Neural progenitor cell (in vitro differentiated cells): ENCODE measurements around the gene CADM1. TPM values are rescaled to one million over a fixed set of nuclear protein-coding genes. Genes with fewer than 3 reads are reported as not detected.

Source experiments
- DNase-seq: peaks from one replicate; pipeline ENCODE4 v3.0.0-alpha.2; 2016; ENCODE audit warnings: low spot score
- H2AFZ ChIP-seq: fragments of 200-600 bp; sonication (generic); replicated peaks from 2 replicates; pipeline ENCODE4 v1.6.1; 2016; ENCODE audit warnings: antibody characterized with exemption
- H3F3A ChIP-seq: fragments of 200-600 bp; sonication (generic); 2 replicates; pipeline ENCODE4 v1.6.1; 2016; ENCODE audit warnings: antibody characterized with exemption, low read depth
- H3K27ac ChIP-seq: fragments of 200-600 bp; sonication (generic); 2 replicates; pipeline ENCODE4 v1.5.1; 2016; ENCODE audit warnings: mild to moderate bottlenecking
- H3K27me3 ChIP-seq: fragments of 200-600 bp; sonication (generic); 2 replicates; pipeline ENCODE4 v1.6.1; 2016; ENCODE audit warnings: mild to moderate bottlenecking, moderate library complexity
- H3K36me3 ChIP-seq: fragments of 200-600 bp; sonication (generic); 2 replicates; pipeline ENCODE4 v1.5.1; 2016
- H3K4me1 ChIP-seq: fragments of 200-600 bp; sonication (generic); 2 replicates; pipeline ENCODE4 v1.6.1; 2016; ENCODE audit warnings: mixed run types
- H3K4me2 ChIP-seq: fragments of 200-600 bp; sonication (generic); 2 replicates; pipeline ENCODE4 v1.6.1; 2016
- H3K4me3 ChIP-seq: fragments of 200-600 bp; sonication (generic); 2 replicates; pipeline ENCODE4 v1.5.1; 2016
- H3K79me2 ChIP-seq: fragments of 200-600 bp; sonication (generic); 2 replicates; pipeline ENCODE4 v1.6.1; 2016; ENCODE audit warnings: low read depth
- H3K9ac ChIP-seq: fragments of 200-600 bp; sonication (generic); 2 replicates; pipeline ENCODE4 v1.6.1; 2016
- H3K9me3 ChIP-seq: fragments of 200-600 bp; sonication (generic); 2 replicates; pipeline ENCODE4 v1.5.1; 2016; ENCODE audit warnings: low read depth
- H4K20me1 ChIP-seq: fragments of 200-600 bp; sonication (generic); 2 replicates; pipeline ENCODE4 v1.6.1; 2016; ENCODE audit warnings: low read depth
- H3K27ac Mint-ChIP-seq: 3 replicates; pipeline ENCODE4 v1.8.0; 2021; ENCODE audit warnings: mixed read lengths
- H3K27me3 Mint-ChIP-seq: 2 replicates; pipeline ENCODE4 v1.8.0; 2022; ENCODE audit warnings: low read depth, mild to moderate bottlenecking, inconsistent platforms, moderate library complexity, mixed read lengths; ENCODE audit not compliant: insufficient read depth
- H3K36me3 Mint-ChIP-seq: 3 replicates; pipeline ENCODE4 v1.8.0; 2021; ENCODE audit warnings: mixed read lengths
- H3K4me1 Mint-ChIP-seq: 3 replicates; pipeline ENCODE4 v1.8.0; 2021; ENCODE audit warnings: mixed read lengths
- H3K4me3 Mint-ChIP-seq: 3 replicates; pipeline ENCODE4 v1.8.0; 2021; ENCODE audit warnings: mild to moderate bottlenecking, moderate library complexity, mixed read lengths
- H3K9me3 Mint-ChIP-seq: 3 replicates; pipeline ENCODE4 v1.8.0; 2020; ENCODE audit warnings: mixed read lengths
- EZH2 ChIP-seq: fragments of 200-600 bp; sonication (generic); IDR thresholded peaks from 2 replicates; pipeline ENCODE4 v1.6.1; 2017; ENCODE audit warnings: antibody characterized with exemption, mild to moderate bottlenecking, moderate library complexity
- EZH2phosphoT487 ChIP-seq: fragments of 200-600 bp; sonication (generic); IDR thresholded peaks from 2 replicates; pipeline ENCODE4 v1.6.1; 2017; ENCODE audit warnings: antibody characterized with exemption
- total RNA-seq: library from RNA; depleted of rRNA; stranded (reverse); fragments of >200 nt; gene quantifications from 2 replicates; pipeline ENCODE4 v1.2.3, GENCODE V29; 2015; ENCODE audit warnings: low replicate concordance
- TF ChIP-seq, protein P1 (sequence below): fragments of 200-600 bp; sonication (generic); IDR thresholded peaks from 2 replicates; pipeline ENCODE4 v1.5.1; 2017; ENCODE audit warnings: antibody characterized with exemption, mild to moderate bottlenecking

CADM1 gene
- total RNA-seq, 1 donor from 2014 or later = 123 TPM

DNA sequence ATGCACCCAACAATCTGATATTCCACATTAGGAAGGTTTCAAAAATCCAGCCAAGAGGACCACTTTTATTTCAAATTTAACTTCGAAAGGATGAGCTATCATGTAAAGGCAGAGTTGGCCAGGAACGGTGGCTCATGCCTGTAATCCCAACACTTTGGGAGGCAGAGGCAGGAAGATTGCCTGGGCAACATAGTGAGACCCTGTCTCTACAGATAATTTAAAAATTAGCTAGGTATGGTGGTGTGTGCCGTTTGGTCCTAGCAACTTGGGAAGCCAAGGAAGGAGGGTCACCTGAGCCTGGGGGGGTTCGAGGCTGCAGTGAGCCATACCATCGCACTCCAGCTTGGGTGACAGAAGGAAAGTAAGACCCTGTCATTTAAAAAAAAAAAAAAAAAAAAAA, 96.7 kb downstream of the CADM1 start:
- no peak overlapping the region for H3K9ac ChIP-seq
- peaks cover 25% of the 10 kb centered on the region for H3F3A ChIP-seq
- Mint-ChIP-seq H3K36me3 (no peaks in the 10 kb centered on the region), H3K27ac (no peak overlapping the region), H3K4me3 (no peak overlapping the region), H3K27me3 (no peaks in the 10 kb centered on the region), H3K9me3 (no peaks in the 10 kb centered on the region), H3K4me1 (peaks cover 27% of the 10 kb centered on the region)
- TF ChIP-seq, protein P1, sequence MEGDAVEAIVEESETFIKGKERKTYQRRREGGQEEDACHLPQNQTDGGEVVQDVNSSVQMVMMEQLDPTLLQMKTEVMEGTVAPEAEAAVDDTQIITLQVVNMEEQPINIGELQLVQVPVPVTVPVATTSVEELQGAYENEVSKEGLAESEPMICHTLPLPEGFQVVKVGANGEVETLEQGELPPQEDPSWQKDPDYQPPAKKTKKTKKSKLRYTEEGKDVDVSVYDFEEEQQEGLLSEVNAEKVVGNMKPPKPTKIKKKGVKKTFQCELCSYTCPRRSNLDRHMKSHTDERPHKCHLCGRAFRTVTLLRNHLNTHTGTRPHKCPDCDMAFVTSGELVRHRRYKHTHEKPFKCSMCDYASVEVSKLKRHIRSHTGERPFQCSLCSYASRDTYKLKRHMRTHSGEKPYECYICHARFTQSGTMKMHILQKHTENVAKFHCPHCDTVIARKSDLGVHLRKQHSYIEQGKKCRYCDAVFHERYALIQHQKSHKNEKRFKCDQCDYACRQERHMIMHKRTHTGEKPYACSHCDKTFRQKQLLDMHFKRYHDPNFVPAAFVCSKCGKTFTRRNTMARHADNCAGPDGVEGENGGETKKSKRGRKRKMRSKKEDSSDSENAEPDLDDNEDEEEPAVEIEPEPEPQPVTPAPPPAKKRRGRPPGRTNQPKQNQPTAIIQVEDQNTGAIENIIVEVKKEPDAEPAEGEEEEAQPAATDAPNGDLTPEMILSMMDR = no peak
- TF ChIP-seq EZH2 (no peak), EZH2phosphoT487 (no peak)
- peaks cover 63% of the 10 kb centered on the region for H3K79me2 ChIP-seq
- H3K4me1 ChIP-seq = peaks cover 38% of the 10 kb centered on the region
- no peak overlapping the region for H2AFZ ChIP-seq
- H3K36me3 ChIP-seq = no peaks in the 10 kb centered on the region
- H4K20me1 ChIP-seq = peaks cover 13% of the 10 kb centered on the region
- no peak overlapping the region for H3K4me3 ChIP-seq
- no peaks in the 10 kb centered on the region for H3K27me3 ChIP-seq
- DNase-seq = no peak
- H3K27ac ChIP-seq = no peak overlapping the region
- no peak overlapping the region for H3K4me2 ChIP-seq
- no peaks in the 10 kb centered on the region for H3K9me3 ChIP-seq

DNA sequence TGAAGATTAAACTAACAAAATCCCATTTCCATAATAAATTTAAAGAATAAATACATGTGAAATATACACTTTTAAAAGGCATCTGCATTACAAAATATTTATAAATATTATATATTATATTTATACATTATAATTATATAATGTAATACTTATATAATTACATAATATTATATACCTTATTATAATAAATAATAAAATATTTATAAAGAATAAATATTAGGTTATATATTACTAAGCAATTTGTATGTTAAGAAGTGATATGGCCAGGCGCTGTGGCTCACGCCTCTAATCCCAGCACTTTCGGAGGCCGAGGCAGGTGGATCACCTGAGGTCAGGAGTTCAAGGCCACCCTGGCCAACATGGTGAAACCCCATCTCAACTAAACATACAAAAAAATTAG, 97.8 kb downstream of the CADM1 start:
- Histone ChIP-seq H3K79me2 (peaks cover 58% of the 10 kb centered on the region), H3K4me3 (no peak overlapping the region), H3K36me3 (no peaks in the 10 kb centered on the region), H3K4me1 (peaks cover 36% of the 10 kb centered on the region), H3F3A (peaks cover 25% of the 10 kb centered on the region), H3K9me3 (no peaks in the 10 kb centered on the region), H3K27me3 (no peaks in the 10 kb centered on the region), H3K27ac (no peak overlapping the region), H3K4me2 (no peak overlapping the region), H4K20me1 (peaks cover 9% of the 10 kb centered on the region), H3K9ac (no peak overlapping the region), H2AFZ (no peak overlapping the region)
- DNase-seq = no peak
- H3K9me3 Mint-ChIP-seq = no peaks in the 10 kb centered on the region
- TF ChIP-seq EZH2 (no peak), EZH2phosphoT487 (no peak)
- TF ChIP-seq, protein P1 = no peak
- no peaks in the 10 kb centered on the region for H3K36me3 Mint-ChIP-seq
- no peak overlapping the region for H3K27ac Mint-ChIP-seq
- H3K4me3 Mint-ChIP-seq = no peak overlapping the region
- H3K4me1 Mint-ChIP-seq = peaks cover 27% of the 10 kb centered on the region
- H3K27me3 Mint-ChIP-seq = peaks cover under 1% of the 10 kb centered on the region

DNA sequence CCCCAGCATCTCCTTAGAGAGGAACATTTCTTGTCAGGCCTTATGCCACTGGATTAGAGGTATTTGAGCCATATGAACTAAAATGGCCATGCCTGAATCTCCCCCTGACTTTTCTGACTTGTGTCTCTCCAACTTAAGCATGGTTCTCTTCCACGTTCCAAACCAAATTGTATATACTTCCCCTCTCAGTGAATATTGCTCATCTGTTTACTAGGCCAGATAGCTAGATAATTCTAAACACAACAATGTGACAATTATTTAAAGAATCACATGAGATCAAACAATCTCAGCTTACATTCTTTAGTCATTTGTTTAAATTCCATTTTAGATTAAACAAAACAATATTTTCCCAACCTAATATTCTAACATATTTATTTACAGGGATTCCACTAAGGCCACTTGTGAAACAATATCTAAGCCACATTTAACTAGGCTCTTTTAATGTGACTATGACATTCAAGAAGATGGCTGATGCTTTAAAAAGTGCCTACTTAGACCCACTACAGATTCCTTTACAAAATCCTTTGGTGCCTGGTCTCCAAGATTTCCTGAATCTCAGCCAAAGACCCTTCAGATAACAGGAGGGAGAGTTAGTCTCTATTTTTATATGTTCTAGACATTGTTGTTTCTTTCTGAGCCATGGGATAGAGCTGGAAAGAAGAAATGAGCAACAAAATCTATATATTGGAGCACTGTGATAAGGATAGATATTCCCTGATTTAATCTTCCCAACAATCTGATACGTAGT, 105.7 kb downstream of the CADM1 start:
- no peak overlapping the region for H3K4me3 ChIP-seq
- H3F3A ChIP-seq = no peaks in the 10 kb centered on the region
- Mint-ChIP-seq H3K4me1 (peaks cover 14% of the 10 kb centered on the region), H3K27ac (no peak overlapping the region), H3K9me3 (no peaks in the 10 kb centered on the region), H3K27me3 (peaks cover 2% of the 10 kb centered on the region), H3K4me3 (no peak overlapping the region), H3K36me3 (peaks cover 7% of the 10 kb centered on the region)
- DNase-seq = no peak
- H3K9me3 ChIP-seq = no peaks in the 10 kb centered on the region
- peaks cover 3% of the 10 kb centered on the region for H4K20me1 ChIP-seq
- H3K79me2 ChIP-seq = peaks cover 10% of the 10 kb centered on the region
- no peak for TF ChIP-seq EZH2
- no peak for TF ChIP-seq EZH2phosphoT487
- TF ChIP-seq, protein P1 = no peak
- H3K4me2 ChIP-seq = no peak overlapping the region
- H3K36me3 ChIP-seq = peaks cover under 1% of the 10 kb centered on the region
- H3K9ac ChIP-seq = no peak overlapping the region
- H3K27me3 ChIP-seq = no peaks in the 10 kb centered on the region
- no peak overlapping the region for H2AFZ ChIP-seq
- no peak overlapping the region for H3K27ac ChIP-seq
- no peaks in the 10 kb centered on the region for H3K4me1 ChIP-seq
